ENCODE measurements around the gene ASPSCR1. TPM values are rescaled to one million over a fixed set of nuclear protein-coding genes. Genes with fewer than 3 reads are reported as not detected.
A peak's percentile ranks its signal among the peaks of the same experiment; 100 is the strongest.

Gene ASPSCR1
- total RNA-seq, 1 donor from 2014 or later, result 24.1 TPM

- no peak for DNase-seq (ENCODE audit: low spot score)
These were observed 34.8 kb downstream of the ASPSCR1 start for GRCh38 chr17:82012261-82012639.

GRCh38 chr17:82012640-82013295 is 35.3 kb downstream of the ASPSCR1 start:
- DNase-seq (ENCODE audit: low spot score), result no peak

GRCh38 chr17:82013341-82013740 is 35.9 kb downstream of the ASPSCR1 start:
- DNase-seq (ENCODE audit: low spot score), result peak; percentile 84

- DNase-seq (ENCODE audit: low spot score), result no peak
These were observed 36.4 kb downstream of the ASPSCR1 start for GRCh38 chr17:82013772-82014321.

- no peak for DNase-seq (ENCODE audit: low spot score)
These were observed 37.0 kb downstream of the ASPSCR1 start for GRCh38 chr17:82014432-82014831.

- no peak for DNase-seq (ENCODE audit: low spot score)
These were observed 37.5 kb downstream of the ASPSCR1 start for GRCh38 chr17:82014971-82015310.

GRCh38 chr17:82015311-82015971 is 38.0 kb downstream of the ASPSCR1 start:
- DNase-seq (ENCODE audit: low spot score), result no peak

GRCh38 chr17:82016061-82016874 is 38.8 kb downstream of the ASPSCR1 start:
- no peak for DNase-seq (ENCODE audit: low spot score)

GRCh38 chr17:82016875-82017459 is 39.5 kb downstream of the ASPSCR1 start:
- no peak for DNase-seq (ENCODE audit: low spot score)

GRCh38 chr17:82017612-82018151 is 40.3 kb downstream of the ASPSCR1 start:
- DNase-seq (ENCODE audit: low spot score), result no peak

GRCh38 chr17:82018152-82018988 is 40.9 kb downstream of the ASPSCR1 start:
- no peak for DNase-seq (ENCODE audit: low spot score)

GRCh38 chr17:82018989-82019689 is 41.7 kb downstream of the ASPSCR1 start:
- DNase-seq (ENCODE audit: low spot score), result peak; percentile 73

GRCh38 chr17:82019690-82020571 is 42.5 kb downstream of the ASPSCR1 start:
- no peak for DNase-seq (ENCODE audit: low spot score)

GRCh38 chr17:82020572-82021106 is 43.2 kb downstream of the ASPSCR1 start:
- DNase-seq (ENCODE audit: low spot score), result no peak

GRCh38 chr17:82021107-82021899 is 43.9 kb downstream of the ASPSCR1 start:
- peak; percentile 66 for DNase-seq (ENCODE audit: low spot score)

GRCh38 chr17:82021900-82022309 is 44.5 kb downstream of the ASPSCR1 start:
- no peak for DNase-seq (ENCODE audit: low spot score)

GRCh38 chr17:82022310-82022980 is 45.0 kb downstream of the ASPSCR1 start, which contains the start of gene CENPX:
Gene CENPX, minus strand, starts transcription at chr17:82022878. Its CDS starts 17 bp downstream, at chr17:82022861.
- DNase-seq (ENCODE audit: low spot score), result no peak
